K562 (cell line): ENCODE data around the gene SEC31A. TPM values are rescaled to one million over a fixed set of nuclear protein-coding genes. Genes with fewer than 3 reads are reported as not detected.

ENCODE experiments used
- ATAC-seq: fragments of 200-7000 bp; cut with Tn5 transposase; 3 replicates; pipeline ENCODE4 v1.9.1; 2020; ENCODE audit warnings: moderate library complexity
- BruUV-seq: library from RNA; stranded (reverse); fragments of 400-500 nt; replicated peaks from 2 replicates; lab custom pipeline; 2021; lab: Mats Ljungman, UMichigan
- CTCF ChIA-PET: fragments of 300-600 bp; formaldehyde crosslinking; extraction: SDS; loops from one replicate; lab custom pipeline; 2021; ENCODE audit warnings: low intra/inter-chr PET ratio; lab: Yijun Ruan, JAX
- POLR2A ChIA-PET: fragments of 300-600, 350-650 bp; sonication (Branson Sonifier 250); formaldehyde crosslinking; extraction: SDS; loops from one replicate; lab custom pipeline; 2021; ENCODE audit warnings: antibody characterized with exemption, inconsistent platforms; lab: Yijun Ruan, JAX
- DNase-seq, 4 experiments: peaks; one replicate each; pipeline versions ENCODE4 v3.0.0 to v3.0.0-alpha.2; 2011 to 2018; ENCODE audit warnings: low spot score in 3 of 4, mixed read lengths in 3 of 4; ENCODE audit errors: extremely low read depth in 1 of 4
- FAIRE-seq: peaks from 2 replicates; lab custom pipeline; 2011; peaks lifted over from hg19 to GRCh38; lab: Jason Lieb, UNC
- H2AFZ ChIP-seq: 2 replicates; pipeline ENCODE4 v1.6.0; 2011; ENCODE audit warnings: low read depth, low read length, control low read depth, inconsistent platforms
- H3K27ac ChIP-seq: fragments of 200-600 bp; 3 replicates; pipeline ENCODE4 v1.8.0; 2011; ENCODE audit warnings: low read depth, mild to moderate bottlenecking, control low read depth, inconsistent platforms, low read length, moderate library complexity, mixed read lengths; ENCODE audit errors: extremely low read depth
- H3K27me3 ChIP-seq, 2 experiments: fragments of 300-600 bp in 1 of 2; 2 replicates in 1 of 2; 3 replicates in 1 of 2; pipeline versions ENCODE4 v1.6.0 to v1.8.0; 2011; ENCODE audit warnings: inconsistent platforms in 2 of 2, low read length in 2 of 2, mild to moderate bottlenecking in 1 of 2, mixed read lengths in 1 of 2, moderate library complexity in 1 of 2; ENCODE audit not compliant: control insufficient read depth in 2 of 2, insufficient read depth in 2 of 2
- H3K36me3 ChIP-seq: fragments of 300-600 bp; 3 replicates; pipeline ENCODE4 v1.8.0; 2011; ENCODE audit warnings: mild to moderate bottlenecking, low read length, inconsistent platforms; ENCODE audit not compliant: control insufficient read depth, insufficient read depth
- H3K4me1 ChIP-seq, 2 experiments: fragments of 200-600 bp in 1 of 2; replicated peaks in 1 of 2; 2 replicates in 1 of 2; 3 replicates in 1 of 2; pipeline versions ENCODE4 v1.5.1 to v1.8.0; 2011; ENCODE audit warnings: inconsistent platforms in 2 of 2, low read length in 2 of 2, mild to moderate bottlenecking in 1 of 2, mixed read lengths in 1 of 2, moderate library complexity in 1 of 2; ENCODE audit not compliant: control insufficient read depth in 2 of 2, insufficient read depth in 2 of 2
- H3K4me2 ChIP-seq: 2 replicates; pipeline ENCODE4 v1.6.1; 2011; ENCODE audit warnings: low read length, control low read depth, inconsistent platforms, mixed read lengths; ENCODE audit not compliant: insufficient read depth
- H3K4me3 ChIP-seq: fragments of 200-600 bp; sonication (generic), shearing (Covaris generic); 2 replicates; pipeline ENCODE4 v1.5.1; 2016; ENCODE audit warnings: control low read depth, inconsistent platforms
- H3K79me2 ChIP-seq: fragments of 200-600 bp; 3 replicates; pipeline ENCODE4 v1.8.0; 2011; ENCODE audit warnings: low read length, inconsistent platforms; ENCODE audit not compliant: control insufficient read depth, insufficient read depth
- H3K9ac ChIP-seq, 2 experiments: 2 replicates each; pipeline versions ENCODE4 v1.6.0 to v1.6.1; 2011; ENCODE audit warnings: low read depth in 2 of 2, low read length in 2 of 2, control low read depth in 1 of 2, inconsistent platforms in 1 of 2, mild to moderate bottlenecking in 1 of 2, mixed read lengths in 1 of 2; ENCODE audit not compliant: insufficient read depth in 1 of 2
- H3K9me1 ChIP-seq: one replicate; pipeline ENCODE4 v1.6.0; 2011; ENCODE audit warnings: inconsistent platforms, mild to moderate bottlenecking, low read length, moderate library complexity; ENCODE audit not compliant: control insufficient read depth, insufficient read depth
- H3K9me3 ChIP-seq: replicated peaks from 2 replicates; pipeline ENCODE4 v1.5.1; 2011; ENCODE audit warnings: low read depth, low read length, inconsistent platforms; ENCODE audit not compliant: control insufficient read depth, insufficient read depth
- H4K20me1 ChIP-seq: replicated peaks from 2 replicates; pipeline ENCODE4 v1.6.1; 2011; ENCODE audit warnings: low read length, inconsistent platforms, mixed read lengths; ENCODE audit not compliant: control insufficient read depth, insufficient read depth
- FOSL1 ChIP-seq: fragments of 200-800 bp; sonication (Bioruptor generic); conservative IDR thresholded peaks from 2 replicates; pipeline ENCODE4 v1.6.1; 2016; ENCODE audit warnings: missing genetic modification characterization, missing compliant biosample characterization
- RBM22 ChIP-seq: fragments of 200-400 bp; formaldehyde crosslinking; IDR thresholded peaks from 2 replicates; pipeline ENCODE4 v1.6.1; 2018; ENCODE audit warnings: low read length, low read depth; ENCODE audit not compliant: poor library complexity, severe bottlenecking
- ZNF780A ChIP-seq: fragments of 250-450 bp; sonication (Bioruptor Pico); IDR thresholded peaks from 2 replicates; pipeline ENCODE4 v1.5.0; 2021; ENCODE audit warnings: mild to moderate bottlenecking
- ZZZ3 ChIP-seq: fragments of 450-650 bp; IDR thresholded peaks from 2 replicates; pipeline ENCODE4 v1.6.1; 2016; ENCODE audit warnings: antibody characterized with exemption, mild to moderate bottlenecking, moderate library complexity
- WGBS: fragments of 100-300 bp; shearing (Covaris generic); methylation state at CpG from one replicate; pipeline ENCODE4 v1.1.6; 2016; ENCODE audit warnings: low coverage, mixed read lengths; ENCODE audit not compliant: insufficient coverage; ENCODE audit errors: missing lambda C conversion rate; 5-methylcytosine and 5-hydroxymethylcytosine counted together
- in situ Hi-C: fragments of 300-500 bp; cut with MboI; formaldehyde crosslinking; loops from 4 replicates; pipeline ENCODE4 v1.15.0; 2018; ENCODE audit warnings: inconsistent platforms, mixed read lengths
- intact Hi-C: fragments of 100-400 bp; cut with micrococcal nuclease; formaldehyde crosslinking; loops from 2 replicates; pipeline ENCODE4 v1.14.2; 2022
- polyA plus RNA-seq, 8 experiments: library from polyadenylated mRNA; depleted of rRNA in 4 of 8; stranded (reverse) in 5 of 8; unstranded in 3 of 8; fragments of >200 nt; fragmentation: Nextera tagmentation in 2 of 8; fragmentation: Illumina TruSeq in 1 of 8; extraction: Ambion mirVana in 2 of 8; extraction: Trizol in 1 of 8; gene quantifications; 2 replicates each; pipeline versions ENCODE4 v1.2.1 to v1.2.3, GENCODE V29; 2011 to 2014; ENCODE audit warnings: inconsistent platforms in 1 of 8, missing spikeins in 1 of 8
- total RNA-seq, 7 experiments: library from RNA; depleted of rRNA in 6 of 7; stranded (reverse); fragments of >200 nt in 6 of 7; fragmentation: Illumina TruSeq in 2 of 7; extraction: Trizol in 2 of 7; gene quantifications; 2 replicates each; pipeline versions ENCODE4 v1.2.1 to v1.2.3, GENCODE V29; 2011 to 2021; ENCODE audit warnings: low replicate concordance in 1 of 7
- TF ChIP-seq, protein P1 (sequence below): fragments of 250-450 bp; sonication (Bioruptor Pico); IDR thresholded peaks from 2 replicates; pipeline ENCODE4 v1.8.0; 2021; ENCODE audit warnings: borderline replicate concordance, mild to moderate bottlenecking, moderate library complexity; ENCODE audit not compliant: poor library complexity, severe bottlenecking

SEC31A gene
- total and polyA plus RNA-seq, 9 of the 15 experiments (the other 6 are each of a cell fraction or from before 2014, with no cell fraction given), result 78.9 to 241 (median 173) TPM

- no TSS peak for BruUV-seq
- Histone ChIP-seq H3K27ac (no peak overlapping the region), H4K20me1 (peaks cover 2% of the 10 kb centered on the region; the same call in 1 of the 2 replicates), H3K4me2 (no peak overlapping the region), H3K9me3 (no peaks in the 10 kb centered on the region), H3K4me3 (no peak overlapping the region), H3K36me3 (no peaks in the 10 kb centered on the region), H3K27me3 (peaks cover 26 to 29% of the 10 kb centered on the region in 2 experiments)
- CTCF ChIA-PET, result no interaction called here
- no peak for TF ChIP-seq RBM22
- no peak for TF ChIP-seq FOSL1 (tag)
- TF ChIP-seq ZNF780A (CRISPR knock-in tag), result no peak
- TF ChIP-seq, protein P1, sequence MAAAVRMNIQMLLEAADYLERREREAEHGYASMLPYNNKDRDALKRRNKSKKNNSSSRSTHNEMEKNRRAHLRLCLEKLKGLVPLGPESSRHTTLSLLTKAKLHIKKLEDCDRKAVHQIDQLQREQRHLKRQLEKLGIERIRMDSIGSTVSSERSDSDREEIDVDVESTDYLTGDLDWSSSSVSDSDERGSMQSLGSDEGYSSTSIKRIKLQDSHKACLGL (CRISPR knock-in tag), result no peak
- no peak for TF ChIP-seq ZZZ3
- TF ChIP-seq, all 486 proteins: peak for 0
- WGBS, result 3% methylated on average over 2 of the region's 2 CpGs
- peaks cover 0 to 11% of the 10 kb centered on the region in 2 experiments; a peak in 2 of 5 replicates for H3K4me1 ChIP-seq
- no peak for DNase-seq
- no peak overlapping the region for H3K9ac ChIP-seq
- H3K79me2 ChIP-seq, result no peaks in the 10 kb centered on the region
- POLR2A ChIA-PET, result no interaction called here
- in situ Hi-C loops, result no loop called here
- ATAC-seq, result no peak
- H2AFZ ChIP-seq, result no peak overlapping the region
- intact Hi-C loops, result no loop called here
- H3K9me1 ChIP-seq, result no peaks in the 10 kb centered on the region
- no peak for FAIRE-seq
These were observed 88.0 kb downstream of the SEC31A start for GRCh38 chr4:82802911-82803310.
